HuH-7.5 (cell line): ENCODE results near the gene GRIN3B.

ENCODE experiments used
- DNase-seq: peaks from one replicate; pipeline ENCODE4 v3.0.0; 2011; ENCODE audit warnings: low spot score

The GRIN3B gene

GRCh38 chr19:991174-991931 lies 8.9 kb upstream of the GRIN3B start:
- DNase-seq = no peak

- DNase-seq = no peak
Observed at GRCh38 chr19:991932-992669, 8.1 kb upstream of the GRIN3B start.

GRCh38 chr19:992670-993055 lies 7.6 kb upstream of the GRIN3B start:
- no peak for DNase-seq

GRCh38 chr19:993361-993830 lies 6.8 kb upstream of the GRIN3B start:
- DNase-seq = peak; percentile 75

- no peak for DNase-seq
Observed at GRCh38 chr19:993831-994393, 6.3 kb upstream of the GRIN3B start.

- no peak for DNase-seq
Observed at GRCh38 chr19:994516-994915, 5.7 kb upstream of the GRIN3B start.

- no peak for DNase-seq
Observed at GRCh38 chr19:995051-995827, 5.0 kb upstream of the GRIN3B start.

GRCh38 chr19:996051-996838 lies 4.0 kb upstream of the GRIN3B start:
- DNase-seq = peak; percentile 82

GRCh38 chr19:998064-998463 lies 2.2 kb upstream of the GRIN3B start:
- DNase-seq = no peak

GRCh38 chr19:999379-999719 lies 870 bp upstream of the GRIN3B start:
- no peak for DNase-seq

- peak; percentile 93 for DNase-seq
Observed at GRCh38 chr19:1000591-1001537, 645 bp downstream of the GRIN3B start.

- DNase-seq = peak; percentile 98
Observed at GRCh38 chr19:1001538-1002166, 1.4 kb downstream of the GRIN3B start.

GRCh38 chr19:1002600-1002999 lies 2.4 kb downstream of the GRIN3B start:
- DNase-seq = no peak

GRCh38 chr19:1003283-1003682 lies 3.1 kb downstream of the GRIN3B start:
- no peak for DNase-seq

GRCh38 chr19:1004204-1004802 lies 4.1 kb downstream of the GRIN3B start:
- no peak for DNase-seq

- no peak for DNase-seq
Observed at GRCh38 chr19:1004803-1005664, 4.8 kb downstream of the GRIN3B start.

GRCh38 chr19:1006711-1007398 lies 6.6 kb downstream of the GRIN3B start:
- DNase-seq = no peak
